ENCODE results near the gene ACTRT2. TPM values are rescaled to one million over a fixed set of nuclear protein-coding genes. Genes with fewer than 3 reads are reported as not detected.

ACTRT2 gene
- total RNA-seq, 1 donor from 2014 or later: not detected

- no peaks in the 10 kb centered on the region for H3K27me3 Mint-ChIP-seq
- H3K9me3 Mint-ChIP-seq: no peaks in the 10 kb centered on the region
- no peak overlapping the region for H3K27ac Mint-ChIP-seq
- H3K4me1 Mint-ChIP-seq: no peaks in the 10 kb centered on the region
- no peak for DNase-seq
- H3K4me3 Mint-ChIP-seq: no peak overlapping the region
- intact Hi-C loops (cut with micrococcal nuclease): no loop called here
- no peaks in the 10 kb centered on the region for H3K36me3 Mint-ChIP-seq (ENCODE audit: low read depth)
Observed at GRCh38 chr1:2980073-2980791, 41.0 kb upstream of the ACTRT2 start.

GRCh38 chr1:2980849-2981248 lies 40.4 kb upstream of the ACTRT2 start:
- no peaks in the 10 kb centered on the region for H3K27me3 Mint-ChIP-seq
- no peaks in the 10 kb centered on the region for H3K4me1 Mint-ChIP-seq
- H3K36me3 Mint-ChIP-seq (ENCODE audit: low read depth): no peaks in the 10 kb centered on the region
- no peak overlapping the region for H3K27ac Mint-ChIP-seq
- intact Hi-C loops (cut with micrococcal nuclease): no loop called here
- H3K4me3 Mint-ChIP-seq: no peak overlapping the region
- no peaks in the 10 kb centered on the region for H3K9me3 Mint-ChIP-seq
- no peak for DNase-seq

DNA sequence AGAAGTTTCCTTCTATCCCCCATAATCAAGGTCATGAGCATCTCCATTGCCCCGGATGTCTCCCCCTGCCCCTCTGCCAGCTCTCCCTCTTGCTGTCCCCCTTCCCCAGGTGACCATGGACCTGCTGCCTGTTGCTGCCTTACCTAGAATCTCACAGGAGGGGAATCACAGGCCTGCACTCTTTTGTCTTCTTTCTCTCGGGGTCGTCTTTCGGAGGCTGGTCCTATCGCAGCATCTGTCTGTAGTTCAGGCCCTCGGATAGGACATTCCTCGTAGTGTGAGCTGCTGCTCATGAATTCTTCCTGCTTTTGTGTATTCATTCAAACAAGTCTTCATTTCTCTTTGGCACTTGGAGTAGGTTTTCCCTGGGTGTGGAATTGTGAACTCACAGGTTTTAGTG lies 39.9 kb upstream of the ACTRT2 start:
- intact Hi-C loops (cut with micrococcal nuclease): no loop called here
- Mint-ChIP-seq H3K4me1 (no peaks in the 10 kb centered on the region), H3K9me3 (peaks cover 4% of the 10 kb centered on the region), H3K27me3 (no peaks in the 10 kb centered on the region), H3K27ac (no peak overlapping the region), H3K4me3 (no peak overlapping the region), H3K36me3 (ENCODE audit: low read depth) (no peaks in the 10 kb centered on the region)
- DNase-seq: no peak

- no peaks in the 10 kb centered on the region for H3K27me3 Mint-ChIP-seq
- H3K4me3 Mint-ChIP-seq: no peak overlapping the region
- no peak overlapping the region for H3K27ac Mint-ChIP-seq
- DNase-seq: no peak
- intact Hi-C loops (cut with micrococcal nuclease): no loop called here
- H3K4me1 Mint-ChIP-seq: no peaks in the 10 kb centered on the region
- peaks cover 4% of the 10 kb centered on the region for H3K9me3 Mint-ChIP-seq
- H3K36me3 Mint-ChIP-seq (ENCODE audit: low read depth): no peaks in the 10 kb centered on the region
Observed at GRCh38 chr1:2981981-2982614, 39.2 kb upstream of the ACTRT2 start.

GRCh38 chr1:2982615-2983318 lies 38.5 kb upstream of the ACTRT2 start:
- Mint-ChIP-seq H3K27ac (no peak overlapping the region), H3K27me3 (no peaks in the 10 kb centered on the region), H3K4me1 (no peaks in the 10 kb centered on the region), H3K9me3 (peaks cover 4% of the 10 kb centered on the region), H3K36me3 (ENCODE audit: low read depth) (no peaks in the 10 kb centered on the region), H3K4me3 (no peak overlapping the region)
- no peak for DNase-seq
- intact Hi-C loops (cut with micrococcal nuclease): no loop called here

GRCh38 chr1:2983319-2983705 lies 38.0 kb upstream of the ACTRT2 start:
- Mint-ChIP-seq H3K4me1 (no peaks in the 10 kb centered on the region), H3K27me3 (no peaks in the 10 kb centered on the region), H3K36me3 (ENCODE audit: low read depth) (no peaks in the 10 kb centered on the region), H3K27ac (no peak overlapping the region), H3K9me3 (peaks cover 4% of the 10 kb centered on the region), H3K4me3 (no peak overlapping the region)
- intact Hi-C loops (cut with micrococcal nuclease): no loop called here
- no peak for DNase-seq

GRCh38 chr1:2983706-2984398 lies 37.4 kb upstream of the ACTRT2 start:
- no peaks in the 10 kb centered on the region for H3K36me3 Mint-ChIP-seq (ENCODE audit: low read depth)
- H3K4me1 Mint-ChIP-seq: no peaks in the 10 kb centered on the region
- no peaks in the 10 kb centered on the region for H3K27me3 Mint-ChIP-seq
- H3K27ac Mint-ChIP-seq: no peak overlapping the region
- no peak for DNase-seq
- no peak overlapping the region for H3K4me3 Mint-ChIP-seq
- H3K9me3 Mint-ChIP-seq: peaks cover 4% of the 10 kb centered on the region
- intact Hi-C loops (cut with micrococcal nuclease): no loop called here

- no peak overlapping the region for H3K4me3 Mint-ChIP-seq
- no peak for DNase-seq
- no peaks in the 10 kb centered on the region for H3K36me3 Mint-ChIP-seq (ENCODE audit: low read depth)
- H3K27ac Mint-ChIP-seq: no peak overlapping the region
- no peaks in the 10 kb centered on the region for H3K4me1 Mint-ChIP-seq
- intact Hi-C loops (cut with micrococcal nuclease): no loop called here
- H3K27me3 Mint-ChIP-seq: no peaks in the 10 kb centered on the region
- H3K9me3 Mint-ChIP-seq: peaks cover 7% of the 10 kb centered on the region
Observed at GRCh38 chr1:2984399-2985061, 36.7 kb upstream of the ACTRT2 start.

GRCh38 chr1:2985067-2985561 lies 36.2 kb upstream of the ACTRT2 start:
- Mint-ChIP-seq H3K9me3 (peaks cover 7% of the 10 kb centered on the region), H3K27ac (no peak overlapping the region)
- intact Hi-C loops (cut with micrococcal nuclease): no loop called here

GRCh38 chr1:2985694-2986548 lies 35.3 kb upstream of the ACTRT2 start:
- Mint-ChIP-seq H3K27me3 (no peaks in the 10 kb centered on the region), H3K27ac (no peak overlapping the region), H3K36me3 (ENCODE audit: low read depth) (no peaks in the 10 kb centered on the region), H3K4me1 (no peaks in the 10 kb centered on the region), H3K4me3 (no peak overlapping the region), H3K9me3 (peaks cover 7% of the 10 kb centered on the region)
- intact Hi-C loops (cut with micrococcal nuclease): no loop called here
- no peak for DNase-seq

More at GRCh38 chr1:2985067-2985561, 36.2 kb upstream of the ACTRT2 start:
- H3K27me3 Mint-ChIP-seq: no peaks in the 10 kb centered on the region
- H3K4me3 Mint-ChIP-seq: no peak overlapping the region
- no peak for DNase-seq
- no peaks in the 10 kb centered on the region for H3K36me3 Mint-ChIP-seq (ENCODE audit: low read depth)
- no peaks in the 10 kb centered on the region for H3K4me1 Mint-ChIP-seq

DNA sequence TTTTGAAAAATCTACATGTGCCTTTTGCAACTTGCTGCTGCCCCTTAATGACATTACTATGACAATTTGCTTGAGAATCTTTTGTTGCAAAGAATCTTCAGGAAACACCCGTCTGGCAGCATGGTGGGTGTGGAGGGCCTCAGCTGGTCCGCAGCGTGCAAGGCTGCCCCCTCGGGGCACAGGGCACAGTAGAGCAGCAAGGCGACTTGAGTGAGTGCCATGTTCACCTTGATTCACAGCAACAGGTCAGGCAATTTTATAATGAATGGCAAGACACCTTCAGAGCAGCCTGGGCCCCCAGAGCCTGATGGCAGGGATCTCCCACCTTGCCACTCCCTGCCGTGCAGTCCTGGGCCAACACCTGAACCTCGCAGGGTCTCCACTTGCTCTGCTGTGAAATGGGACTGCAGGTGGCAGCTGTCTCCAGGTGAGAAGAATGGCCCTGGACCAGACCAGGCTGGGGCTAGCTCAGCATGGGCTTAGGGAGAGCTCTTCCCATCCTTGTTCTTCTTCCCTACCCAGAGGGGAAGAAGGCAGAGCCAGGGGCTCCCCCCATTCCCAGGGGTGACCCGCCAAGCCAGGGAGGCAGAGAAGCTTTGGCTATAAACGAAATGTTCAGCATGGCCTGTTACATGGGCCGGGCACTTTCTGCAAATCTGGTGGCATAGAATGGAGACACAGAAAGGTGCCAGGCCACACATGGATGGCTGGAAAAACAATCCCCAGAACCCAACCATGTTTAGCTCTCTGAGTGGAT lies 34.5 kb upstream of the ACTRT2 start:
- Mint-ChIP-seq H3K27me3 (no peaks in the 10 kb centered on the region), H3K4me3 (no peak overlapping the region), H3K9me3 (peaks cover 7% of the 10 kb centered on the region), H3K4me1 (no peaks in the 10 kb centered on the region), H3K36me3 (ENCODE audit: low read depth) (no peaks in the 10 kb centered on the region), H3K27ac (no peak overlapping the region)
- DNase-seq: no peak
- intact Hi-C loops (cut with micrococcal nuclease): no loop called here

GRCh38 chr1:2987773-2988172 lies 33.5 kb upstream of the ACTRT2 start:
- H3K27ac Mint-ChIP-seq: no peak overlapping the region
- peaks cover 7% of the 10 kb centered on the region for H3K9me3 Mint-ChIP-seq
- no peak overlapping the region for H3K4me3 Mint-ChIP-seq
- DNase-seq: no peak
- H3K36me3 Mint-ChIP-seq (ENCODE audit: low read depth): no peaks in the 10 kb centered on the region
- intact Hi-C loops (cut with micrococcal nuclease): no loop called here
- no peaks in the 10 kb centered on the region for H3K27me3 Mint-ChIP-seq
- H3K4me1 Mint-ChIP-seq: no peaks in the 10 kb centered on the region

Measured in activated CD4-positive, alpha-beta T cell treated with anti-CD3 and anti-CD28 coated beads, Interleukin-2, amount 10 ng/mL, durations not matched to agents 24 days and 14 days (primary cell).